ENCODE results near the gene LTBP4.
"Not testable (repeated sequence)": the region's sequence is repeated elsewhere in the genome, so short reads cannot be mapped to it uniquely, and the experiment has no call there.

Gene LTBP4

DNA sequence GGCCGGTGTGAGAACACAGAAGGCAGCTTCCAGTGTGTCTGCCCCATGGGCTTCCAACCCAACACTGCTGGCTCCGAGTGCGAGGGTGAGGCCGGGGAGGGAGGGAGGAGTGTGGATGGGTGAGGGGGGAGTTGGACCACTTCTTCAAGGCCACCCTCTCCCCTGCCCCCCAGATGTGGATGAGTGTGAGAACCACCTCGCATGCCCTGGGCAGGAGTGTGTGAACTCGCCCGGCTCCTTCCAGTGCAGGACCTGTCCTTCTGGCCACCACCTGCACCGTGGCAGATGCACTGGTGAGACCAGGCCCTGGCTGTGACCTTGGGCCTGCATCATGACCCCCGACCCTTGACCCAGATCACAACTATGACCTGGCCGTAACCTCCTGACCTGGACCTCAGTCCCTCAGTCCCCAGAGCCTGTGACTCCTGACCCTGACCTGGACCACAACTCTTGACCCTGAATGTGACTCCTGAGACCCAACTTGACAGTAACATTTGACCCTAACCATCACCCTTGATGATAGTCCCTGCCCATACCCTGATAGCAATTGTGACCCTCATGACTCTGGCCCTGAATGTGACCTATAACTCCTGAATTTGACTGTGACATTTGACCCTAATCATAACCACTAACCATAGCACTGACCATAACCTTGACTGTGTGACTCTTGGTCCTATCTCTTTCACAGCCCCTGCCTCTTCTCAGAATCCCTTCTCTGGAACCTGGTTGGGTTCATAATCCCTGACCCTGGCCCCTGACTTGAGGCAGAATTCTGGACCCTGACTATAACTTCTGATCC is 10.9 kb downstream of the LTBP4 start:
- no peak for DNase-seq (ENCODE audit: low spot score)

GRCh38 chr19:40612831-40613689 is 11.9 kb downstream of the LTBP4 start:
- no peak for DNase-seq (ENCODE audit: low spot score)

GRCh38 chr19:40613690-40614621 is 12.8 kb downstream of the LTBP4 start:
- DNase-seq (ENCODE audit: low spot score) = no peak

- no peak for DNase-seq (ENCODE audit: low spot score)
Measured at GRCh38 chr19:40614622-40615411, 13.6 kb downstream of the LTBP4 start.

DNA sequence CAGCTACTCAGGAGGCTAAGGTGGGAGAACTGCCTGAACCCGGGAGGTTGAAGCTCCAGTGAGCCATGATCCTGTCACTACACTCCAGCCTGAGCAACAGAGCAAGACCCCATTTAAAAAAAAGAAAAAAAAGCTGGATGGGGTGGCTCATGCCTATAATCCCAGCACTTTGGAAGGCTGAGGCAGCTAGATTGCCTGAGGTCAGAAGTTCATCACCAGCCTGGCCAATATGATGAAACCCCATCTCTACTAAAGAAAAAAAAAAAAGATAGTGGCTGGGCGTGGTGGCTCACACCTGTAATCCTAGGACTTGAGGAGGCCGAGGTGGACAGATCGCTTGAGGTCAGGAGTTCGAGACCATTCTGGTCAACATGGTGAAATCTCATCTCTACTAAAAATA is 15.0 kb downstream of the LTBP4 start:
- no peak for DNase-seq (ENCODE audit: low spot score)

DNA sequence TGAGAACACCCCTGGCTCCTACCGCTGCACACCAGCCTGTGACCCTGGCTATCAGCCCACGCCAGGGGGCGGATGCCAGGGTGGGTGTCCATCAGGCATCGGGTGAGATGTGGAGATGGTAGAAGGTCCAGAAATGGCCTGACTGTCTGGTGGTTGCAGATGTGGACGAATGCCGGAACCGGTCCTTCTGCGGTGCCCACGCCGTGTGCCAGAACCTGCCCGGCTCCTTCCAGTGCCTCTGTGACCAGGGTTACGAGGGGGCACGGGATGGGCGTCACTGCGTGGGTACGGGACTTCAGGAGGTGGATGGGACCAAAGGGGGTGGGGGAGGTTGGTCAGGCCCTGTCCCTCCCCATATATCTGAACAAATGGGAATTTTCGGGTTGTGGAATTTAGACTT is 15.8 kb downstream of the LTBP4 start:
- no peak for DNase-seq (ENCODE audit: low spot score)

- DNase-seq (ENCODE audit: low spot score) = no peak
Measured at GRCh38 chr19:40617961-40618360, 16.8 kb downstream of the LTBP4 start.

DNA sequence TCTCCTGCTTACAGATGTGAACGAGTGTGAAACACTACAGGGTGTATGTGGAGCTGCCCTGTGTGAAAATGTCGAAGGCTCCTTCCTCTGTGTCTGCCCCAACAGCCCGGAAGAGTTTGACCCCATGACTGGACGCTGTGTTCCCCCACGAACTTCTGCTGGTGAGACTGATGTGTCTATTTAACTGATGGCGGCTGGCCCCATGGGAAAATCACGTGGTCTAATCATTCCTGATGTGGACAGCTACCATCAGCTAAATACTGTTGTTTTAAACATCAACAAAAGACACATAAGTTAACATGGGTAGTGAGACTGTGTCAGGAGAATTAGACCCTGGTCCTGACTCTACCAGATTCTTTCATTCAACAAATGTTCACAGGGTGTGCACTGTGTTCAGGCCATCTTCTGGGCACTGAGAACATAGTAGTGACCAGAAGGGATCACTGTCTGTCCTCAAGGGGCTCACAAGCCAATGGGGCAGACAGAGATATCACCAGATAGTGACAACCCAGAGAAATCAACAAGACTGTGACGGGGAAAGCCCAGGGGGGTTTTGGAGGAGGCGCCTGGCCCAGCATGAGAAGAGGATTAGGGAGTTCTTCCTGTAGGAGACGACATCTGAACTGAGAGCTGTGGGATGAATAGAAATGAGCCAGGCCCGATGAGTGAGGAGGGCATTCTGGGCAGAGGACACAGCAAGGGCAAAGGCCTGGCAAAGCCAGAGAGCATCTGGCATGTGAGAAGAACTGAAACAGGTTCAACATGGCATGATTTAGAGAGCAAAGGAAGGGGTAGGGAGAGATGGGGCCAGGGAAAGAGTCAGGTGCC is 18.4 kb downstream of the LTBP4 start:
- DNase-seq (ENCODE audit: low spot score) = no peak

DNA sequence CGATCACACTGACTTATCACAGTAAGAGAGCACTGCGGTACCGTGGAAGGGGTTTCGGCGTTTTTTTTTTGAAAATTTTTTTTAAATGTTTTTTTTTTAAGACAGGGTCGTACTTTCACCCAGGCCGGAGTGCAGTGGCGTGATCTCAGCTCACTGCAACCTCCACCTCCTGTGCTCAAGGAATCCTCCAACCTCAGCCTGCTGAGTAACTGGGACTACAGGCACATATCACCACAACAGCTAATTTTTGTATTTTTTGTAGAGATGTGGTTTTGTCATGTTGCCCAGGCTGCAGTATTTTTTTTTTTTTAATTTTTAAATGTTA is 19.0 kb downstream of the LTBP4 start:
- no peak for DNase-seq (ENCODE audit: low spot score)

GRCh38 chr19:40621283-40621682 is 20.1 kb downstream of the LTBP4 start:
- DNase-seq (ENCODE audit: low spot score) = no peak

DNA sequence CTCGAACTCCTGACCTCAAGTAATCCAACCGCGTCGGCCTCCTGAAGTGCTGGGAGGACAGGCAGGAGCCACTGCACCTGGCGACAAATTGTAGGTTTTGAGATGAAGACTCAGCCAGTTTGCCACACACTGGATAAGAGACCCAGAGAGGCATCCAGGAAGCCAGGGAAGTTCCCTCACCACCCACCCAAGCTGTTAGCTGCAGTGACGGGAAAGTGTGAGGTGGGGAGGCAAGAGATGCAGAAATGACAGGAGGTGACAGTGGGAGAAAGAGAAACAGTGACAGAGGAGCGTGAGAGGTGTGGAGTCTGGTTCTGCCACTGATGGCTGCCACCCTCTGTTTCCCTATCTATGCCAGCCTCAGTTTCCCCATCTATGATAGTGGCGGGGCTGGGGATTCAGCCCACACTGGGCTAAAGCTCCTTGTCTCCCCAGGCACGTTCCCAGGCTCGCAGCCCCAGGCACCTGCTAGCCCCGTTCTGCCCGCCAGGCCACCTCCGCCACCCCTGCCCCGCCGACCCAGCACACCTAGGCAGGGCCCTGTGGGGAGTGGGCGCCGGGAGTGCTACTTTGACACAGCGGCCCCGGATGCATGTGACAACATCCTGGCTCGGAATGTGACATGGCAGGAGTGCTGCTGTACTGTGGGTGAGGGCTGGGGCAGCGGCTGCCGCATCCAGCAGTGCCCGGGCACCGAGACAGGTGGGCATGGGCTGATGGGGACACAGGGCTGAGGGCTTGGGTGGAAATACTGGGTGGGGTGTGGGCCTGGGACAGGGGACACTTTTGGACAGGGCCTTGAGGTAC is 21.0 kb downstream of the LTBP4 start:
- DNase-seq (ENCODE audit: low spot score) = no peak

DNA sequence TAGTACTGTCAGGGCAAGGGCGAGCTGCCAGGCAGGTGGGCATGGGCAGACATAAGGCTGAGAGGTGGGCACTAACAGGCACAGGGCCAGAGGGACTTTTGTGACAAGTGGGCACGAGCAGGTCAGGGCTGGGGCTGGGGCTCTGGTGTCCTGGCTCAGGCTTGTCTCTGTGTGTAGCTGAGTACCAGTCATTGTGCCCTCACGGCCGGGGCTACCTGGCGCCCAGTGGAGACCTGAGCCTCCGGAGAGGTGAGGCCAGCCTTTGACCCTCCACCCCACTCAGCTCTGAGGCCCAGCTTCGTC is 21.6 kb downstream of the LTBP4 start:
- DNase-seq (ENCODE audit: low spot score) = no peak

- no peak for DNase-seq (ENCODE audit: low spot score)
Measured at GRCh38 chr19:40623403-40624251, 22.5 kb downstream of the LTBP4 start.

DNA sequence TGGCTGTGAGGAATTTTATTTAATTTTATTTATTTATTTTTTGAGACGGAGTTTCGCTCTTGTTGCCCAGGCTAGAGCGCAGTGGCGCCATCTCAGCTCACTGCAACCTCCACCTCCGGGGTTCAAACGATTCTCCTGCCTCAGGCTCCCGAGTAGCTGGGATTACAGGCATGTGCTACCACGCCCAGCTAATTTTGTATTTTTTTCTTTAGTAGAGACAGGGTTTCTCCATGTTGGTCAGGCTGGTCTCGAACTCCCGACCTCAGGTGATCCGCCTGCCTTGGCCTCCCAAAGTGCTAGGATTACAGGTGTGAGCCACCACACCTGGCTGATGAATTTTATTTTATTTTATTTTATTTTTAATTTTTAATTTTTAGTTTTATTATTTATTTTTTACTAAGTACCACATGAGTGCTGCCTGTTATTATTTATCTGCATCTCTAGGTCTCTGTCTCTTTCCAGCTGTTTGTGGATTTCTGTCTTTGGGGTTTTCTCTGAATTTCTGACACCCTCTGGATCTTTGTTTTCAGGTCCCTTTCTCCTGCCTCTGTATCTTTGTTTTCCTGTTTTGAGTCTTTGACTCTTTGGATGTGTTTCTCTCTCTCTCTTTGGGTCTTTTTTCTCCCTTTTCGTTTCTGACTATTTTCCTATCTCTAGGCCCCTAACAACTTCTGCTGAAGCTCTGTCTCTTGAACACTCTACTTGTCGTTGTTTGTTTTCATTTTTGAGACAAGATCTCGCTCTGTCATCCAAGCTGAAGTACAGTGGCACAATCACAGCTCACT is 23.4 kb downstream of the LTBP4 start:
- not testable (repeated sequence) for DNase-seq (ENCODE audit: low spot score)

DNA sequence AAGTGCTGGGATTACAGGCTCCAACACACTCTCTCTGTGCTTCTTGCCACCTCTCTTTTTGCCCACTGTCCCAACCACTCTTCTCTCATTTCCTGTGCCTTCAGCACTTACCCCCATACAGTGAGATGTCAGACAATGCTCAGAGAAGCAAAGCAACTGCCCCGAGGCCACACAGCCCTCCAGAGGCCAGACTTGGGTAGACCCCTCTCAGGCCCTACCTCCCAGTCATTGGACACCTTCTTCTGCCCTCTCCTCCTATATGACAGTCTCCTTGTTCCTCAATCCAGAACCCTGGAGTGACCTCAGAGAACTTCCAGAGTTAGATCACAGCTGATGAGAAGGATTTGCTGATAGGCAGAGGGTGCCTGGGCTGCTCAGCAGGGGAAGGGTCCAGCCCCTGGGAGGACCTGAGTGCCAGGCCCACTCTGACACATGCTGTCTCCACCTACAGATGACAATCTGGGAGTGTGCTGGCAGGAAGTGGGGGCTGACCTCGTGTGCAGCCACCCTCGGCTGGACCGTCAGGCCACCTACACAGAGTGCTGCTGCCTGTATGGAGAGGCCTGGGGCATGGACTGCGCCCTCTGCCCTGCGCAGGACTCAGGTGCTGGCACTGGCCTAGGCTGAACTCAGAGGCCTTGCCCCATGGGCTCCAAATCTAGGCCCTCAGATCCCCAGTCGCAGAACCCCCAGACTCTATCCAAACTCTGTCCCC is 24.4 kb downstream of the LTBP4 start:
- DNase-seq (ENCODE audit: low spot score) = no peak

GRCh38 chr19:40626918-40627317 is 25.7 kb downstream of the LTBP4 start:
- DNase-seq (ENCODE audit: low spot score) = no peak

- DNase-seq (ENCODE audit: low spot score) = no peak
Measured at GRCh38 chr19:40627486-40628279, 26.5 kb downstream of the LTBP4 start.

All from Ammon's horn (tissue), 1 donor.